IMR-90 (cell line): ENCODE measurements around the gene PRKD2. TPM values are rescaled to one million over a fixed set of nuclear protein-coding genes. Genes with fewer than 3 reads are reported as not detected.

Experiments
- ATAC-seq: fragments of 200-7000 bp; cut with Tn5 transposase; 2 replicates; pipeline ENCODE4 v1.9.1; 2020; ENCODE audit warnings: low read depth, mild to moderate bottlenecking, moderate library complexity
- BruUV-seq: library from RNA; stranded (reverse); fragments of 400-500 nt; replicated peaks from 2 replicates; lab custom pipeline; 2021; lab: Mats Ljungman, UMichigan
- CTCF ChIA-PET: fragments of 300-600 bp; formaldehyde crosslinking; extraction: SDS; loops from one replicate; lab custom pipeline; 2021; ENCODE audit warnings: antibody characterized with exemption; lab: Yijun Ruan, JAX
- POLR2A ChIA-PET: fragments of 300-600 bp; sonication (Branson Sonifier 250); formaldehyde crosslinking; loops from one replicate; lab custom pipeline; 2022; ENCODE audit warnings: antibody characterized with exemption; ENCODE audit not compliant: unreplicated experiment; lab: Charles Lee
- DNase-seq: peaks from one replicate; pipeline ENCODE4 v3.0.0; 2013
- H2AFZ ChIP-seq: replicated peaks from 2 replicates; pipeline ENCODE3; 2013; ENCODE audit warnings: low read length, mild to moderate bottlenecking; ENCODE audit not compliant: poor library complexity
- H2AK5ac ChIP-seq: 2 replicates; pipeline ENCODE4 v1.6.1; 2013; ENCODE audit warnings: low read depth, low read length, inconsistent platforms
- H2AK9ac ChIP-seq: replicated peaks from 2 replicates; pipeline ENCODE3; 2013; ENCODE audit warnings: mild to moderate bottlenecking, low read depth, low read length, moderate library complexity; ENCODE audit not compliant: poor library complexity
- H2BK120ac ChIP-seq: 2 replicates; pipeline ENCODE4 v1.6.1; 2013; ENCODE audit warnings: low read depth, low read length, inconsistent platforms
- H2BK15ac ChIP-seq: 3 replicates; pipeline ENCODE4 v1.6.1; 2013; ENCODE audit warnings: low read depth, low read length, inconsistent platforms
- H2BK20ac ChIP-seq: 2 replicates; pipeline ENCODE4 v1.6.1; 2013; ENCODE audit warnings: low read depth, mild to moderate bottlenecking, inconsistent platforms, low read length, moderate library complexity
- H2BK5ac ChIP-seq: 2 replicates; pipeline ENCODE4 v1.6.1; 2013; ENCODE audit warnings: mild to moderate bottlenecking, low read depth, low read length, inconsistent platforms; ENCODE audit not compliant: poor library complexity, severe bottlenecking
- H3K14ac ChIP-seq: replicated peaks from 2 replicates; pipeline ENCODE4 v1.6.1; 2013; ENCODE audit warnings: low read depth, low read length, inconsistent platforms
- H3K18ac ChIP-seq: 2 replicates; pipeline ENCODE4 v1.6.1; 2013; ENCODE audit warnings: low read depth, low read length, control low read depth
- H3K23ac ChIP-seq: 2 replicates; pipeline ENCODE4 v1.6.1; 2013; ENCODE audit warnings: low read depth, low read length, inconsistent platforms
- H3K27ac ChIP-seq: 2 replicates; pipeline ENCODE4 v1.5.1; 2013; ENCODE audit warnings: mild to moderate bottlenecking, control low read depth, low read length; ENCODE audit not compliant: insufficient read depth
- H3K27me3 ChIP-seq: 2 replicates; pipeline ENCODE4 v1.6.1; 2013; ENCODE audit warnings: low read length; ENCODE audit not compliant: control insufficient read depth, insufficient read depth
- H3K36me3 ChIP-seq: 2 replicates; pipeline ENCODE4 v1.6.1; 2013; ENCODE audit warnings: low read length, mixed read lengths; ENCODE audit not compliant: control insufficient read depth, insufficient read depth
- H3K4ac ChIP-seq: 2 replicates; pipeline ENCODE4 v1.6.1; 2013; ENCODE audit warnings: low read depth, low read length, inconsistent platforms
- H3K4me1 ChIP-seq: 2 replicates; pipeline ENCODE4 v1.6.1; 2013; ENCODE audit warnings: low read length, mixed read lengths; ENCODE audit not compliant: control insufficient read depth, insufficient read depth
- H3K4me2 ChIP-seq: 2 replicates; pipeline ENCODE4 v1.6.1; 2013; ENCODE audit warnings: low read depth, mild to moderate bottlenecking, control low read depth, low read length, moderate library complexity
- H3K4me3 ChIP-seq: 2 replicates; pipeline ENCODE4 v1.5.1; 2013; ENCODE audit warnings: low read depth, mild to moderate bottlenecking, control low read depth, low read length, moderate library complexity; ENCODE audit not compliant: insufficient read depth
- H3K56ac ChIP-seq: 2 replicates; pipeline ENCODE4 v1.6.1; 2013; ENCODE audit warnings: low read length, inconsistent platforms; ENCODE audit not compliant: insufficient read depth; ENCODE audit errors: extremely low read depth
- H3K79me1 ChIP-seq, 2 experiments: 2 replicates each; pipeline ENCODE4 v1.6.1; 2013; ENCODE audit warnings: low read length in 2 of 2, inconsistent platforms in 1 of 2, low read depth in 1 of 2
- H3K9ac ChIP-seq: 2 replicates; pipeline ENCODE4 v1.6.1; 2013; ENCODE audit warnings: low read depth, low read length, control low read depth
- H3K9me1 ChIP-seq: 2 replicates; pipeline ENCODE4 v1.6.1; 2013; ENCODE audit warnings: low read length, inconsistent platforms; ENCODE audit not compliant: insufficient read depth
- H3K9me3 ChIP-seq: 2 replicates; pipeline ENCODE4 v1.6.1; 2013; ENCODE audit warnings: low read length; ENCODE audit not compliant: control insufficient read depth, insufficient read depth
- H4K20me1 ChIP-seq: 2 replicates; pipeline ENCODE4 v1.6.1; 2013; ENCODE audit warnings: low read length, inconsistent platforms; ENCODE audit not compliant: insufficient read depth
- H4K5ac ChIP-seq: 2 replicates; pipeline ENCODE4 v1.6.1; 2013; ENCODE audit warnings: mild to moderate bottlenecking, low read depth, low read length, control low read depth
- H4K8ac ChIP-seq, 2 experiments: 2 replicates each; pipeline ENCODE4 v1.6.1; 2013; ENCODE audit warnings: low read depth in 2 of 2, low read length in 2 of 2, control low read depth in 1 of 2, inconsistent platforms in 1 of 2
- H4K91ac ChIP-seq: 2 replicates; pipeline ENCODE4 v1.6.1; 2013; ENCODE audit warnings: low read depth, low read length, inconsistent platforms; ENCODE audit not compliant: insufficient read depth
- CEBPB ChIP-seq: IDR thresholded peaks from 2 replicates; pipeline ENCODE4 v1.6.1; 2012; ENCODE audit warnings: low read depth, low read length, improper control_type of control experiment
- MAZ ChIP-seq: IDR thresholded peaks from 2 replicates; pipeline ENCODE4 v1.6.1; 2012; ENCODE audit warnings: low read depth, mild to moderate bottlenecking, low read length, improper control_type of control experiment, moderate library complexity, borderline replicate concordance
- USF2 ChIP-seq: fragments of 150-350 bp; IDR thresholded peaks from 2 replicates; pipeline ENCODE4 v1.6.1; 2017; ENCODE audit warnings: mild to moderate bottlenecking, antibody characterized with exemption, low read length, low read depth
- WGBS, 2 experiments: methylation state at CpG; one replicate each; pipeline versions ENCODE4 v1.1.5 to v1.1.7; 2013; ENCODE audit warnings: missing lambda C conversion rate in 2 of 2; ENCODE audit not compliant: insufficient read length in 1 of 2; ENCODE audit errors: extremely low coverage in 2 of 2; 5-methylcytosine and 5-hydroxymethylcytosine counted together
- dilution Hi-C: fragments of 300-500 bp; cut with HindIII; formaldehyde crosslinking; loops from one replicate; pipeline ENCODE4 v1.14.3; 2018; ENCODE audit warnings: low sequenced_read_pairs; ENCODE audit not compliant: unreplicated experiment
- in situ Hi-C: fragments of 300-500 bp; cut with MboI; formaldehyde crosslinking; loops from 3 replicates; pipeline ENCODE4 v1.14.3; 2019; ENCODE audit warnings: low sequenced_read_pairs, inconsistent platforms, mixed read lengths
- intact Hi-C: fragments of 100-400 bp; cut with micrococcal nuclease; formaldehyde crosslinking; loops from 2 replicates; pipeline ENCODE4 v1.10.0; 2022
- polyA plus RNA-seq, 3 experiments: library from polyadenylated mRNA; depleted of rRNA; stranded (reverse); fragments of >200 nt; gene quantifications; 2 replicates each; pipeline ENCODE4 v1.2.3, GENCODE V29; 2012; ENCODE audit warnings: low replicate concordance in 1 of 3
- total RNA-seq: library from RNA; depleted of rRNA; stranded (reverse); fragments of >200 nt; gene quantifications from 2 replicates; pipeline ENCODE4 v1.2.3, GENCODE V29; 2012

PRKD2 gene
- total and polyA plus RNA-seq, 2 of the 4 experiments (the other 2 are of a cell fraction): 9.9 to 19.6 TPM

DNA sequence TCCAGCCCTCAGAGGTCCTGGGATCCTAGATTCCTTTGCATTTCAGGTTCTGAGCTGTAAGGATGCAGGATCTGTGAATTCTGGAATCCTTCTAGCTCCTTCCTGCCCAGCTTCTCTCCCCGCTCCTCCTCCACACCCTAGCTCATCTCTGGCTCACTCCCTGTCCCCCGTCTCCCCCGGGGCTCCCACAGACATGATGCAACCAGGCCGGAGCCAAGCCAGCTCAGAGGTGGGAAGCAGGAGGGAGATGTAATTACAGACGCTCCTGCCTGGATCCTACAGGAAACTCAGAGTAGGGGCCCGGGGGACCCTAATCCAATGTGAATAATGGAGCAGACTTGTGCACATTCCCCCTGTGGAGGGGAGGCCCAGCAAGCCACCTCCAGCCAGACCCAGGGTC is 85.4 kb downstream of the PRKD2 start:
- Histone ChIP-seq H2AFZ (peak overlapping the region; percentile 58), H3K27me3 (no peaks in the 10 kb centered on the region; the same call in 1 of the 2 replicates), H3K23ac (peak overlapping the region; percentile 51; the same call in 1 of the 2 replicates), H4K8ac (peak overlapping the region; percentile 20 to 85; a peak in 3 of 4 replicates), H3K9ac (0 out of 2 replicates have a peak overlapping the region, but pooled peaks have one; percentile 7), H3K14ac (peak overlapping the region; percentile 69), H3K18ac (peak overlapping the region; percentile 53), H4K5ac (peak overlapping the region; percentile 56), H3K4me3 (no peak overlapping the region), H3K56ac (no peak overlapping the region), H3K79me1 (no peaks in the 10 kb centered on the region), H3K4ac (peak overlapping the region; percentile 82), H3K4me1 (peaks cover 13% of the 10 kb centered on the region), H2BK15ac (0 out of 3 replicates have a peak overlapping the region, but pooled peaks have one; percentile 19), H2BK20ac (peak overlapping the region; percentile 68), H2AK5ac (peak overlapping the region; percentile 27; the same call in 1 of the 2 replicates), H4K91ac (peak overlapping the region; percentile 58), H3K9me3 (no peaks in the 10 kb centered on the region), H2BK120ac (peak overlapping the region; percentile 80), H2BK5ac (no peak overlapping the region), H2AK9ac (peak overlapping the region; percentile 4), H4K20me1 (no peaks in the 10 kb centered on the region), H3K9me1 (no peaks in the 10 kb centered on the region), H3K4me2 (no peak overlapping the region), H3K36me3 (no peaks in the 10 kb centered on the region), H3K27ac (no peak overlapping the region)
- dilution Hi-C loops: no loop called here
- TF ChIP-seq CEBPB (peak; percentile 90), USF2 (no peak), MAZ (peak; percentile 59; the same call in 1 of the 2 replicates)
- BruUV-seq: no TSS peak
- no CpG with 5 or more reads among the region's 6 CpGs for WGBS, 2 experiments
- DNase-seq: peak; percentile 61
- intact Hi-C loops: no loop called here
- CTCF ChIA-PET: interaction anchor here (1.1 to 1.5 kb wide), 2 partner anchors 27 to 30 kb away, joined by 3 to 5 read pairs; partner anchors contain the start of gene DACT3
- peak; percentile 65 for ATAC-seq
- in situ Hi-C loops: no loop called here
- POLR2A ChIA-PET: interaction anchor here (1.0 kb wide), 1 partner anchor 30 kb away, joined by 3 read pairs; the partner anchor contains the start of gene CALM3
